Lower leg skin (tissue), 4 donors: ENCODE results near the gene LTC4S. TPM values are rescaled to one million over a fixed set of nuclear protein-coding genes. Genes with fewer than 3 reads are reported as not detected.

Source experiments
- DNase-seq, 2 donors: peaks; one replicate each; pipeline ENCODE4 v3.0.0-alpha.2; 2019; ENCODE audit warnings: low spot score in 2 of 2
- H3K4me3 ChIP-seq: fragments of 200-600 bp; sonication (generic); 2 replicates; pipeline ENCODE4 v1.5.1; 2017; ENCODE audit warnings: mild to moderate bottlenecking, low read depth; ENCODE audit not compliant: poor library complexity, severe bottlenecking
- POLR2A ChIP-seq, 2 donors: fragments of 450-650 bp; IDR thresholded peaks; one replicate each; pipeline ENCODE4 v1.6.1; 2016 to 2017; ENCODE audit warnings: antibody characterized with exemption in 2 of 2, mild to moderate bottlenecking in 1 of 2, moderate library complexity in 1 of 2
- WGBS, 2 donors: methylation state at CpG; one replicate each; pipeline ENCODE4 v1.1.5; 2018; 5-methylcytosine and 5-hydroxymethylcytosine counted together
- intact Hi-C: fragments of 100-400 bp; cut with DNase I; formaldehyde crosslinking; loops from one replicate; pipeline ENCODE4 v1.15.0; 2023; ENCODE audit warnings: low total_unique reads
- total RNA-seq, 4 donors: library from RNA; depleted of rRNA; stranded (reverse); fragments of >200 nt; gene quantifications; one replicate each; pipeline ENCODE4 v1.1.0, GENCODE V29; 2016
- TF ChIP-seq, protein P1 (sequence below), 3 donors: fragments of 450-650 bp; IDR thresholded peaks; one replicate each; pipeline ENCODE4 v1.5.1; 2016; ENCODE audit warnings: antibody characterized with exemption in 3 of 3, mild to moderate bottlenecking in 3 of 3, moderate library complexity in 2 of 3

The LTC4S gene
- total RNA-seq, 4 donors from 2014 or later: 3.5 to 14.8 (median 9.6) TPM

DNA sequence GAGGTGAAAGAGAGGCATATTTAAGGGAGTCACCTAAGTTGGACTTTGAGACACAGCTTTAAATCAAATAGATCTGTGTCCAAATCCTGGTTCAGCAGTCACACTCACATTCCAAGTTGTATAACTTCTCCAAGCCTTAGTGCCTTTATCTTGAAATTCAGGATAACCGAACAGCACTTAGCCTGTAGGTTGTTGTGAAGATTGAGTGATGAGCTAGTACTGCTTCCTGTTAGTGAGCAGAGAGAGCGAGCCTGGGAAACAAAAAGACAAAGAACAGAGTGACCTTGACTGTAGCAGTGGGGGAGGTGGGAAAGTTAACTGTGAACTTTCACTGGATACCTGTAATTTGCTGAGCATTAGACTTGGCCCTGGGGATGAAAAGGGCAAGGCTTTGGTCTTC lies 38.8 kb upstream of the LTC4S start:
- TF ChIP-seq POLR2A (IDR thresholded peaks at IDR 0.05): no peak
- TF ChIP-seq, protein P1, sequence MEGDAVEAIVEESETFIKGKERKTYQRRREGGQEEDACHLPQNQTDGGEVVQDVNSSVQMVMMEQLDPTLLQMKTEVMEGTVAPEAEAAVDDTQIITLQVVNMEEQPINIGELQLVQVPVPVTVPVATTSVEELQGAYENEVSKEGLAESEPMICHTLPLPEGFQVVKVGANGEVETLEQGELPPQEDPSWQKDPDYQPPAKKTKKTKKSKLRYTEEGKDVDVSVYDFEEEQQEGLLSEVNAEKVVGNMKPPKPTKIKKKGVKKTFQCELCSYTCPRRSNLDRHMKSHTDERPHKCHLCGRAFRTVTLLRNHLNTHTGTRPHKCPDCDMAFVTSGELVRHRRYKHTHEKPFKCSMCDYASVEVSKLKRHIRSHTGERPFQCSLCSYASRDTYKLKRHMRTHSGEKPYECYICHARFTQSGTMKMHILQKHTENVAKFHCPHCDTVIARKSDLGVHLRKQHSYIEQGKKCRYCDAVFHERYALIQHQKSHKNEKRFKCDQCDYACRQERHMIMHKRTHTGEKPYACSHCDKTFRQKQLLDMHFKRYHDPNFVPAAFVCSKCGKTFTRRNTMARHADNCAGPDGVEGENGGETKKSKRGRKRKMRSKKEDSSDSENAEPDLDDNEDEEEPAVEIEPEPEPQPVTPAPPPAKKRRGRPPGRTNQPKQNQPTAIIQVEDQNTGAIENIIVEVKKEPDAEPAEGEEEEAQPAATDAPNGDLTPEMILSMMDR (IDR thresholded peaks at IDR 0.05): no peak
- no peak for DNase-seq
- WGBS, 2 donors: 74 to 76% methylated on average over 2 of the region's 2 CpGs
- intact Hi-C loops: no loop called here
- H3K4me3 ChIP-seq: no peak overlapping the region

DNA sequence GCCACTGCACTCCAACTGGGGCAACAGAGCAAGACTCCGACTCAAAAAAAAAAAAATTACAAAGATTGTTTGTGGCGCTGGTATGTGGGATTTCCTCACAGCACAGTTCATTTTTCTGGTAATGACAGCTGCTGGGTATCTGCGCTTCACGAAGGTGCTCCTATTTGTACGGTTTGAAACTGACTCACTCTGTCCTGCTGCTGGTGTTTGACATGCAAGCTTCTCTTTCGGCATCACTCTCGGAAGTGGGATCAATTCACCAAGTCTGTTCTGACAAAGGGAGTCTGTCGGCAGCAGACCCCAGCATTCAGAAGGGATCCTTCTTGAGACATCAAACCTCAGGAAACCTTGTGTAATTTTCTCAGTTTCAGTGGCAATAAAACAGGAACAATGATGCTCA lies 34.8 kb upstream of the LTC4S start:
- intact Hi-C loops: no loop called here
- DNase-seq: no peak
- no peak for TF ChIP-seq POLR2A (IDR thresholded peaks at IDR 0.05)
- TF ChIP-seq, protein P1 (IDR thresholded peaks at IDR 0.05): no peak
- WGBS, 2 donors: 91 to 96% methylated on average over 8 of the region's 8 CpGs
- H3K4me3 ChIP-seq: no peak overlapping the region

DNA sequence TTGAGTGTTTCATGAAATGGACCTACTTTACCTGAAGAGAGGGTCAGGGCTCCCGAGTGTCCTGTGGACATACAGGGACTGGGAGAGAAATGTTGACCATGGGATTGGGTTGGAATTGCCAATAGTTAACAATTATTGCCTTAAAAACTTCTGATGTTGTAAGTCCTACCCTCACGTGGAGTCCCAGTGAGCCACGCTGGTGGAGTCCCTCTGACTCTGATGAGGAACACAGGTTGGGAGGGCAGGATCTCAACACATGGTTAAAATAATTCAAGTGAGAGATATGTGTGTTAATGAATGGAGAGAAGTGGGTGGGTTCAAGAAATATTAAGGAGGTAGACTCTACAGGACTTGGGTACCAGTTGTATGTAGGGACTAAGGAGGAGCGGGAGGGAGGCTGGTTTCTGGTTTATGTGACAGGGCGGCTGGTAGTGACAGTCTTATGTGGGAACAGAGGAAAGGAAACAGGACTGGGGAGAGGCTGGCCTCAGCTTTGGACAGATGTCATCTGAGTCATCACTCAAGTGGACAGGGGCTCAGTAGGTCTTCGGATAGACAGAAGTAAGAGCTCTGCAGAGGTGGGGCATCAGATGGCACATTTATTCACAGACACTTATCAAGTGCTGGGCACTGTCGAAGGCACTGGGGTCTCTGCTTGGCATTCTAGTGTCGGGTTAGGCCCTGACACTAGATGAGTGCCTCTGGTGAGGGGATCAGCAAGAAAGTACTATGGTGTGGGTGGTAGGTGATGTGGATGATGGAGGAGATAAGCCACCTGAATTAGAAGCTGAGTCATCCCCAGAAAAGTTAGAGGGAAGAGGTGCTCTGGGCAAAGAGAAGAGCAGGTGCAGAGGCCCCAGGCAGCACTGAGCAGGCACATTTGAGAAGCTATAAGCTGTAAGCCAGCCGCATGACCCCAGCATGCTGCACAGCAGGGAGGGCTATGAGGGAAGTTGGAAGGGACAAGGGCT lies 33.9 kb upstream of the LTC4S start:
- TF ChIP-seq, protein P1 (IDR thresholded peaks at IDR 0.05): no peak
- no peak for TF ChIP-seq POLR2A (IDR thresholded peaks at IDR 0.05)
- WGBS, 2 donors: 86 to 89% methylated on average over 9 of the region's 9 CpGs
- no peak overlapping the region for H3K4me3 ChIP-seq
- intact Hi-C loops: no loop called here
- no peak for DNase-seq

DNA sequence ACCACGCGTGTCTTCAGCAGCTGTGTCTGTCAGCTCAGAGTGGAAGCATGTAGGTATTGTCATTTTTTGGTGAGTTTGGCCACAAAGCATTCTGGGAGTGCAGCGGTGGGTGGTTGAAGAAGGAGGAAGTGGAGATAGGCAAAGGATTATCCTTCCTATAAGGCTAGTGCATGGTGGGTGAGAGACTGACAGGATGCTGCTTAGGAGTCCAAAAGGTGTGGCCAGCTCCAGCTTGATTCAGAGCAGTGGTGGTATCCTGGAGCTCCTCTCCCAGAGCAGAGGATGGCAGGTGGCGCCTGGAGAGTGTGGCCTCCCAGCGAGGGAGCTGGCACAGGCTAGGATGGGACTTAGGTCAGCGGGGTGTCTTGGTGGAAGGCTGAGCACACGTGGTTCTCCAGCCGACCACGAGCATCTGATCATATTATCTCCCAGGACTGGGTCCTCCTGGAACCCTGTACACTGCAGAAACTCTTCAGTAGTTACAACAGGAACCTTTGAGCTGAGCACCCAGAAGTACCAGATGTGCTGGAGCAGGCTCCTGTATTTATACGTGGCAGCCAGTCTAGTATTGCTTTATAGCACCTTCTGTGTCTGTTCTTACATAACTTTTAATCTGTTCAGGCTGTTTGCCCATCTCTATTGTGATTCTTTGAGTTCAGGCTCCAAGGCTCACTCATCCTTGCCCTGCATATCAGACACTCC lies 31.6 kb upstream of the LTC4S start:
- TF ChIP-seq, protein P1 (IDR thresholded peaks at IDR 0.05): no peak
- TF ChIP-seq POLR2A (IDR thresholded peaks at IDR 0.05): no peak
- 36 to 42% methylated on average over 10 of the region's 10 CpGs for WGBS, 2 donors
- H3K4me3 ChIP-seq: no peak overlapping the region
- no peak for DNase-seq
- intact Hi-C loops: no loop called here

DNA sequence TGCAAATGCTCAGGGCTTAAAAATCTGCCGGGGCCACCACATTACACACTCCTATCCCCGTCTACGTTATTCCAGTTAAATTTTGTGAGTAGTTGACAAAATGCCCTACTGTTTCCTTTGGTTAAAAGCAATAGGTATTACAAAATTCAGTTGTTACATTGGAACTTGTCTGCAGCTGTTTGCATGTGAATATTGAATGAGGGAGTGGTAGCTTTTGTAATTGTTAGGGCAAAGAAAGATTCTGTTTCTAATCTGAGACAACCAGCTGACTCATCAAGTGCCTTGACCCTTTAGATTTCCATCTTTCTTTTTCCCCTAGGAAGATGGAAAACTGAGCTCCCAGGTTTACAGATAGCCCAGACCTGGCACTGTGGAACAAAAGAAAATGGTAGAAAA lies 31.0 kb upstream of the LTC4S start:
- no peak for TF ChIP-seq POLR2A (IDR thresholded peaks at IDR 0.05)
- TF ChIP-seq, protein P1 (IDR thresholded peaks at IDR 0.05): no peak
- intact Hi-C loops: no loop called here

More for the DNA sequence above, 31.0 kb upstream of the LTC4S start:
- WGBS, 2 donors: 15 to 18% methylated on average over 3 of the region's 3 CpGs
- H3K4me3 ChIP-seq: no peak overlapping the region
- DNase-seq: no peak
